ENCODE data around the gene ADM.

DNA sequence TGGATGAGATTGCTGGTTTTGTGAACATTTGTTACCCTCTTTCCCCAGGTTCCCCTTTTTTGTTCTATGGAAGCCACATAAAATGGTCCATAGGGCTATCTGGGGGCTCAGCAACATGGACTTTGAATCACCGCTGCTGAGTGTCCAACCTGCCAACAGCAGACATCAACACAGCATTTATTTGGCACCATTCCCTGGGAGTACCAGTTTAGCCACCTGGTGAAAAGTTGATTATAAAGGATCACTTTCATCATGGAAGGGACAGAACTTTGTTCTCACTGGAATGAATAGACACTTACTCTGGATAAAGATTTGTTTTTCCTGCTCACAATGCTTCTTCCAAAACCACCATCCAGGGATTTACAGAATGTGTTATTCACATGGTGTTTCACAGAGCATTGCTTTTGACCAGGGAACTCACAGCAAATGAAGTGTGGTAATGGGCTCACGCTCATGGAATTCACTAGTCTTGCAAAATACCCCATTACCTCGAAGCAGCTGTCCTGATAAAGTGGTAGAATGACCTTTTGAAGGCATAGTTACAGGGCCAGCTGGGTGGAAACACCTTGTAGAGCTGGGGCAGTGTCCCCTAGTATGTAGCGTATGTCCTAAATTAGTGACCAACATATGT lies 43.9 kb downstream of the ADM start:
- no peak for TF ChIP-seq EZH2 (IDR thresholded peaks at IDR 0.05; ENCODE audit: borderline replicate concordance, low read length)
- TF ChIP-seq, protein P1, sequence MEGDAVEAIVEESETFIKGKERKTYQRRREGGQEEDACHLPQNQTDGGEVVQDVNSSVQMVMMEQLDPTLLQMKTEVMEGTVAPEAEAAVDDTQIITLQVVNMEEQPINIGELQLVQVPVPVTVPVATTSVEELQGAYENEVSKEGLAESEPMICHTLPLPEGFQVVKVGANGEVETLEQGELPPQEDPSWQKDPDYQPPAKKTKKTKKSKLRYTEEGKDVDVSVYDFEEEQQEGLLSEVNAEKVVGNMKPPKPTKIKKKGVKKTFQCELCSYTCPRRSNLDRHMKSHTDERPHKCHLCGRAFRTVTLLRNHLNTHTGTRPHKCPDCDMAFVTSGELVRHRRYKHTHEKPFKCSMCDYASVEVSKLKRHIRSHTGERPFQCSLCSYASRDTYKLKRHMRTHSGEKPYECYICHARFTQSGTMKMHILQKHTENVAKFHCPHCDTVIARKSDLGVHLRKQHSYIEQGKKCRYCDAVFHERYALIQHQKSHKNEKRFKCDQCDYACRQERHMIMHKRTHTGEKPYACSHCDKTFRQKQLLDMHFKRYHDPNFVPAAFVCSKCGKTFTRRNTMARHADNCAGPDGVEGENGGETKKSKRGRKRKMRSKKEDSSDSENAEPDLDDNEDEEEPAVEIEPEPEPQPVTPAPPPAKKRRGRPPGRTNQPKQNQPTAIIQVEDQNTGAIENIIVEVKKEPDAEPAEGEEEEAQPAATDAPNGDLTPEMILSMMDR (conservative IDR thresholded peaks at IDR 0.05 in 1 of 2, IDR thresholded peaks at IDR 0.05 in 1 of 2; ENCODE audit: extremely low read depth in 1 of 2, insufficient read depth in 1 of 2, low read depth in 1 of 2, low read length in 2 of 2): no peak
